ENCODE results near the gene RPL35A. TPM values are rescaled to one million over a fixed set of nuclear protein-coding genes. Genes with fewer than 3 reads are reported as not detected.
A peak's percentile ranks its signal among the peaks of the same experiment; 100 is the strongest.

Gene RPL35A
- total and polyA plus RNA-seq, 2 of the 8 experiments (the other 6 are each of a cell fraction or from before 2014, with no cell fraction given): 695 to 1,393 TPM

- TF ChIP-seq, protein P1, sequence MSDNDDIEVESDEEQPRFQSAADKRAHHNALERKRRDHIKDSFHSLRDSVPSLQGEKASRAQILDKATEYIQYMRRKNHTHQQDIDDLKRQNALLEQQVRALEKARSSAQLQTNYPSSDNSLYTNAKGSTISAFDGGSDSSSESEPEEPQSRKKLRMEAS (IDR thresholded peaks at IDR 0.05): peak; percentile 91
- TF ChIP-seq CHD1 (IDR thresholded peaks at IDR 0.05; ENCODE audit: low read depth, low read length) (no peak), BCL11A (IDR thresholded peaks at IDR 0.05; ENCODE audit: low read depth in 2 of 2, low read length in 2 of 2) (no peak), HDAC2 (IDR thresholded peaks at IDR 0.05; ENCODE audit: borderline replicate concordance in 1 of 2, low read depth in 2 of 2, low read length in 2 of 2) (no peak; a peak in 1 of 4 replicates), ASH2L (IDR thresholded peaks at IDR 0.05; ENCODE audit: low read length) (no peak), POLR2A (IDR thresholded peaks at IDR 0.05; ENCODE audit: control extremely low read depth in 1 of 2, low read depth in 2 of 2, low read length in 2 of 2) (peak in 1 of 2 experiments; percentile 26; a peak in 1 of 3 replicates), GTF2F1 (IDR thresholded peaks at IDR 0.05; ENCODE audit: borderline replicate concordance, low read depth, low read length) (no peak), CTBP2 (IDR thresholded peaks at IDR 0.05; ENCODE audit: borderline replicate concordance, insufficient read depth, insufficient read length, low read length) (no peak), NRF1 (IDR thresholded peaks at IDR 0.05; ENCODE audit: low read depth, low read length) (no peak), SIN3A (conservative IDR thresholded peaks at IDR 0.05 in 1 of 2, IDR thresholded peaks at IDR 0.05 in 1 of 2; ENCODE audit: low read depth in 1 of 2, low read length in 2 of 2) (no peak), E2F6 (IDR thresholded peaks at IDR 0.05) (peak; percentile 94)
Measured at GRCh38 chr3:197960694-197961581, 10.9 kb downstream of the RPL35A start (continued).
